NCI-H2107 (cell line): Measurements from ENCODE around the gene LTBP1.
A peak's percentile ranks its signal among the peaks of the same experiment; 100 is the strongest.
"Not testable (repeated sequence)": the region's sequence is repeated elsewhere in the genome, so short reads cannot be mapped to it uniquely, and the experiment has no call there.

ENCODE experiments used
- DNase-seq: peaks from one replicate; lab custom pipeline; 2025; lab: John Stamatoyannopoulos, UW

The LTBP1 gene

DNA sequence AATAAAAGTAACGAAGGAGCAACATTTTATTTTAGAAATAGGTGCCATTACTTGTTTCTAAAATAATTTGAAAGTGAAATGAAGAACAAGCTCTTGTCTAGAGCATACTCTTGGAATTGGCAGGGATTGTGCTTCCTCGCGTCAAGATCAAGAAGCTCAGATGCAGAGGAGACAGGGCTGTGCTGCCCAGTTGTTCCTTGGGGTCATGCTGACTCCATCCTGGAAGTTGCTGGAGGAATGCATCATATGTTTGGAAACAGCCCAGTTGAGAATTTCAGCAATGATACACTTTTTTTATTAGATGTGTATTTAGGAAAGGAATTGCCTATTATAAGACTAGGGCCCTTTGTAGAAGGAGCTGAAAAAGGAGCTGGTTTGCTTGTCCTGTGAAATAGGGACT, 17.2 kb downstream of the LTBP1 start:
- no peak for DNase-seq

DNA sequence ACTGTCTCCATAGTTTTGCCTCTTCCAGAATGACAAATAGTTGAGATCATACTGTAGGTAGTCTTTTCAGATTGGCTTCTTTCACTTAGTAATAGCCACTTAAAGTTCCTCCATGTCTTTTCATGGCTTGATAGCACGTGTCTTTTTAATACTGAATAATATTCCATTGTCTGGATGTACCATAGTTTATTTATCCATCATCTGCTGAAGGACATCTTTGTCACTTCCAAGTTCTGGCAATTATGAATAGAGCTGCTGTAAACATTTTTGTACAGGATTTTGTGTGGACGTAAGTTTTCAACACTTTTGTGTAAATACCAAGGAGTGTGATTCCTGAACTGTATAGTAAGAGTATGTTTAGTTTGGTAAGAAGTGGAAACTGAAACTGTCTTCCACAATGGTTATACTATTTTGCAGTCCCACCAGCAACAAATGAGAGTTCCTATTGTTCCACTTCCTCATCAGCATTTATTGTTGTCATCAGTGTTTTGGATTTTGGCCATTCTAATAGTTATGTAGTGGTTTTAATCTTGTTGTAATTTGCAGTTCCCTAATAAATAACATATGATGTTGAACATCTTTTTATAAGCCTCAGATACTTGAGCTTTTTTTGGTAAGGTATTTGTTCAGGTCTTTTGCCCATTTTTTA, 18.9 kb downstream of the LTBP1 start:
- DNase-seq = no peak

DNA sequence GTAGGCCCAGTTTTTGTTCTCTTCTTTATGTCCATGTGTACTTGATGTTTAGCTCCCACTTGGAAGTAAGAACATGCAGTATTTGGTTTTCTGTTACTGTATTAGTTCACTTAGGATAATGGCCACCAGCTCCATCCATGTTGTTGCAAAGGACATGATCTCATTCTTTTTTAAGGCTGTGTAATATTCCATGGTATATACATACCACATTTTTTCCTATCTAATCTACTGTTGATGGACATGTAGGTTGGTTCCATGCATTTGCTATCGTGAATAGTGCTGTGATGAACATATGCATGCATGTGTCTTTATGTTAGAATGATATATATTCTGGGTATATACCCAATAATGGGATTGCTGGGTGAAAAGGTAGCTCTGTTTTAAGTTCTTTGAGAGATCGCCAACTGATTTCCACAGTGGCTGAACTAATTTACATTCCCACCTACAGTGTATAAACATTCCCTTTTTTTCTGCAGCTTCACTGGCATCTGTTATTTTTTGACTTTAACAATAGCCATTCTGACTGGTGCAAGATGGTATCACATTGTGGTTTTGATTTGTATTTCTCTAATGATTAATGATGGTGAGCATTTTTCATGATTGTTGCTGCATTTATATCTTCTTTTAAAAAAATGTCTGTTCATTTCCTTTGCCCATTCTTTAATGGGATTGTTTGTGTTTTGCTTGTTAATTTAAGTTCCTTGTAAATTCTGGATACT, 22.9 kb downstream of the LTBP1 start:
- no peak for DNase-seq

DNA sequence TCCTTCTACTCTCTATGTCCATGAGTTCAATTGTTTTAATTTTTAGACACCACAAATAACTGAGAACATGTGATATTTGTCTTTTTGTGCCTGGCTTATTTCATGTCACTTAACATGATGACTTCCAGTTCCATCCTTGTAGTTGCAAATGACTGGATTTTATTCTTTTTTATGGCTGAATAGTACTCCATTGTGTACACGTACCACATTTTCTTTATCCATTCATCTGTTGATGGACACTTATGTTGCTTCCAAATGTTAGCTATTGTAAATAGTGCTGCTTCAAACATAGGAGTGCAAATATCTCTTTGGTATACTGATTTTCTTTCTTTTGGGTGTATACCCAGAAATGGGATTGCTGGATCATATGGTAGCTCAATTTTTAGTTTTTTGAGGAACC, 27.0 kb downstream of the LTBP1 start:
- not testable (repeated sequence) for DNase-seq

- no peak for DNase-seq
Observed at GRCh38 chr2:32976409-32977063, 29.8 kb downstream of the LTBP1 start.

- DNase-seq = peak; percentile 13
Observed at GRCh38 chr2:32977228-32977758, 30.5 kb downstream of the LTBP1 start.

GRCh38 chr2:32981612-32982011, 34.9 kb downstream of the LTBP1 start:
- DNase-seq = no peak

DNA sequence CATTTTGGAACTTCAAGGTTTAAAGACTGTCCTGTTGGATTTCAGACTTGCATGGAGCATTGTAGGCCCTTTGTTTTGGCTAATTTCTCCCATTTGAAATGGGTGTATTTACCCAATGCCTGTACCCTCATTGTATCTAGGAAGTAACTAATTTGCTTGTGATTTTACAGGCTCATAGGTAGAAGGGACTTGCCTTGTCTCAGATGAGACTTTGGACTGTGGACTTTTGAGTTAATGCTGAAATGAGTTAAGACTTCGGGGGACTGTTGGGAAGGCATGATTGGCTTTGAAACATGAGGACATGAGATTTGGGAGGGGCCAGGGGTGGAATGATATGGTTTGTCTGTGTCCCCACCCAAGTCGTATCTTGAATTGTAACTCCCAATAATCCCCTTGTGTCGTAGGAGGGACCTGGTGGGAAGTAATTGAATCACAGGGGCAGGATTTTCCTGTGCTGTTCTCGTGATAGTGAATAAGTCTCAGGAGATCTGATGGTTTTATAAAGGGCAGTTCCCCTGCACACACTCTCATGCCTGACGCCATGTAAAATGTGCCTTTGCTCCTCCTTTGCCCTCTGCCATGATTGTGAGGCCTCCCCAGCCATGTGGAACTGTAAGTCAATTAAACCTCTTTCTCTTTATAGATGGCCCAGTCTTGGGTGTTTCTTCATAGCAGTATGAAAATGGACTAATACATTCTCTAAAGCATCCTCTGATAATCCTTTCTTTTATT, 36.6 kb downstream of the LTBP1 start:
- DNase-seq = not testable (repeated sequence)

DNA sequence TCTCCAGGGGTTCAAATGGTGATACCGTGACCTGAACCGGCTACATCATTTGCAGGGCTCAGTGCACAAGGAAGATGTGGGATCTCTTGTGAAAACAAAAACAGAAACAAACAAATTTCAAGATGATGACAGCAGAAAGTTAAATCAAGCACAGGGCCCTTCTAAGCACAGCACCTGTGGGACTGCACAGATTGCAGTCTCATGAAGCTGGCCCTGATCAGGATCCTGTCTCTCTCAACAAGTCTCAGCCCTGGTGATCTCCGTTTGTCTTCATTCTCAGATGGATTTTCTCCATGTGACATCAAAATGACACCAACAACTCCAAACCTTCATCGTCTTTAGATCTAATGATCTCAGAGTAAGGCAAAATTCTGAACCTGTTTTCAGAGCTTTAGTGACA, 39.7 kb downstream of the LTBP1 start:
- DNase-seq = no peak

DNA sequence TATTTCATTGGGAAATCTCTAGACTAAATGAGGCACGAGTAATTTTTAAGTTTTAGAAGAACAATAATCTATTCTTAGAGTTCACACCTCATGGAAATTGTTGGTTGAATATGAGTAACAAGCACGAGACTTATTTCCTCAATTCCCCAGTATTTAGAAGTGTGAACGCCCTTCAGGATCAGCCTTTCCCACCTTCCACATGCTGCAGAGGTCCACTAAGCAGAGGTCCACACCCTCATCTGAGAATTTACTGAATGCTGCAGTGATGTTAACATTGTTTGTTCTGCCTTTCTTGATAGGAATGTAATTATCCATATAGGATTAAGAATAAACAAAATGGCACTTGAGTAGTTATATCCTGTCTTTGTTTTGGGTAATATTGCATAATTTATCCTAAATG, 41.8 kb downstream of the LTBP1 start:
- DNase-seq = no peak

GRCh38 chr2:32990556-32990955, 43.8 kb downstream of the LTBP1 start:
- DNase-seq = no peak

DNA sequence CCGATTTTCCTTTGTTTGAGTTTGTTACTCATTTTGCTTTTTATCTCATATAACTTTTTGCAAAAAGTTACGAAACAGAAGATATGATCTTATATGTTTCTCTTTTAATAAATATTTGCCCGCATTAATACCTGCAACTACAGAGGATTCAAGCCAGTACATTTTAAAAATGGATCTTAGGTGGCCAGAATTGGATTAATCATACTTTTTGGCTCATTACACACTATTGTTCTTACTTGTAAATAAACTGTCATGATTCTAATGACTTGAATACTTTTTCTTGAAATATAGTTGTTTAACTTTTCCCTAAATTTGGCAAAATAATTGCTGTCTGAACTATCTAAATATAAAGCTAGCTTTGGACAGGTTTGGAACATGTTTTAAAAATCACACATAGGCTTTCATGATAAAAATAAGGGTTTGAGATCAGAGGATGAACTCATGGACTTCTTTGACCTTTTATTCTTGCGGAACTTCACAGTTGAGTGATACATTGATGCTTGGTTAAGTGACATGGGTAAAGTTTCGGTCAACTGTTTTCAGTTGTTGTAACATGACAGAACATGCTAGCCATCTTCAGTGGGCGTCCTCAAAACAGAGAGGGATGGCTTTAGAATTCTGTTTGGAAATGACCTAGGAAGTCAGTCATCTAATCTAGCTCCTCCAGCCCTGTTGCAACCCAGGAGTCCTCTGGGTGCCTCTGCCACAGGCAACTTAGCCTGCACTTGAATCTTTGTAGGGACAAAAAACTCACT, 44.5 kb downstream of the LTBP1 start:
- DNase-seq = no peak

DNA sequence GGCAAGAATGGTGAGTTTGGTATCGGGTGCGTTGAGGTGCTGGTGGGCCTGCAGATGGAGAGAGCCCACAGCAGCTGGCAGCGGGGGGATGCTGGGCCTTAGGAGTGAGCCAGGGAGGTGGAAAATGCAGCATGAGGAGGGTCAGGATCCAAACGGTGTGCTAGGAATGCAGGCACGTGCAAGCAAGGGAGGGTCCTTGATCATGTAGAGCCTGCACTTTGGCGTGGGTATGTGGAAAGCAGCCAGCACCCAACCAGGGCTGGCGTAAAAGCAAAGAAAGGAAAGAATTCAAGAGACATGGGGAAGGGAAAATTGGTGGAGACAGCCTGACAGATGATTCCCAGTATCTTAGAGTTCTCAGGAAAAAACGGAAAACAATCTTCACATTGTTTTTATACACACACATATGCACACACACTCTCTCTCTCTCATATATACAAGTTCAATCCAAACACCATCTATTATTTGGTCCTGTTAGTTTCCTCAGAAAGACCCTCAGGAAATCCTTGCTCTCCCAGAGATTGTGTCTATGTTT, 46.3 kb downstream of the LTBP1 start:
- DNase-seq = no peak

DNA sequence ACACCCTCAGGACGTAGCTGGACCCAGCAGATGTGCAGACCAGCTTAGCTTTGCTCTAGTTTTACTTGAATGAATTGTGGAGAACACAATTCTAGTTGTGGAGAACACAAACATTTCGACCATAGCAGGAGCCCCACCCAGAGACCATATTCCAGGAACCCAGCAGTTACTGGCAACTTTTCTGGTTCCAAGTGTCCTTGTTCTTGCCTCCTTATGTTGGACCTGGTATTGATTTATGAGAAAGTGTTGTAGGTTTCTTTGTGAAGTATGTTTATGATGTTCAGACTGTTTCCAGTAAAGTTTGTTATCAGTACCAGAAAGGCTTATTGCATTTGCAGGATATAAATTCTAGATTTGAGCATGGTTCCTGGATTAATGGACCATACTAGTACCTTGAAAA, 51.0 kb downstream of the LTBP1 start:
- DNase-seq = no peak

DNA sequence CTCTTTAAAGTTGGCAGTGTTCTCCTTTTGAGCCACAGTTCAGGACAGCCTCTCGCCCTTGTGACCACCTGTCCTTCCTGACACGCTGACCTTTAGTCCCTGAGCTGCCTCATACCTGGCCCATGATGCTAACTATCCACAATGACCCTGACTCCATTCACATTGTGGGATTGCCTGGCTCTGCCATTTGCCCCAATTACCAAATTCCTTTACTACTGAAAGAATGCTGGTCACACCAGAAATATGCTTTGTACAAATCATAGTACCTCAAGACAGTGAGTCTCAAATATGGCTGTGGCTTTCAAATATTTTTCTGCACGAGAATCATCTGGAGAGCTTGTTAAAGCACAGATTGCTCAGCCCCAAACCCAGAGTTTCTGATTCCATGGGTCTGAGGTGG, 54.2 kb downstream of the LTBP1 start:
- DNase-seq = no peak

- no peak for DNase-seq
Observed at GRCh38 chr2:33001823-33002222, 55.1 kb downstream of the LTBP1 start.

DNA sequence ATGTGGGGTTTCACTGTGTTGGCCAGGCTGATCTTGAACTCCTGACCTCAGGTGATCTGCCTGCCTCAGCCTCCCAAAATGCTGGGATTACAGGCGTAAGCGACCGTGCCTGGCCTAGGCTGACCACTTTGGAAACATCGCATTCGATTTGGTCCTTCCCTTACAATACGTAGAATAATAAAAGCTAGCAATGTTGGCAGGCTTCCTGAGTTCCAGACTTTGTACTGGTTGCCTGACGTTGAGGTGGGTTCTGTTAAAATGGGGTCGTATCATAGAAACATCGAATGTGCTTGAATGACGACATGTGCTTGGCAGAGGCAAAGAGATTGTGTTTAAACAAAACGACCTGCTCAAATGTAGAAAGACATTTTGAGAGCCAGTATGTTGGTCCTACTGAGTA, 56.1 kb downstream of the LTBP1 start:
- DNase-seq = no peak

DNA sequence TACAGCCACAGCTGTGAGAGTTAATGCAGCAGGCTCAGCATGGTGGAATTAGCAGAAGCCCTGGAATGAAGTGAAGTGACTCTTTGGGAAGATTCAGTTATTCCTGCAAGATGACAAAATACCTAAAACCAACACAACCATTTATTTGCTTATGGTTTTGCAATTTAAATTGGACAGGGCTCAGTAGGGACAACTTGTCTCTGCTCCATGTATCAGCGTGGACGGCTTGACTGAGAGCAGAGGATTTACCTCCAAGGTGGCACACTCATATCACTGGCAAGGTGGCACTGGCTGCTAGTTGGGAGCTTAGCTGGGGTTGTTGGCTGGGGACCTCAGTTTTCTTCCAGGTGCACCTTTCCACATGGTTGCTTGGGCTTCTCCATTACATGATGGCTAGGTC, 58.3 kb downstream of the LTBP1 start:
- no peak for DNase-seq

- DNase-seq = no peak
Observed at GRCh38 chr2:33008716-33009115, 62.0 kb downstream of the LTBP1 start.

- DNase-seq = no peak
Observed at GRCh38 chr2:33009249-33009648, 62.5 kb downstream of the LTBP1 start.

GRCh38 chr2:33011373-33011772, 64.6 kb downstream of the LTBP1 start:
- DNase-seq = no peak
